Memory B cell (primary cell): Measurements from ENCODE around the gene C16orf74.

Source experiments
- ATAC-seq: fragments of 150-1000 bp; cut with Tn5 transposase; 2 replicates; pipeline ENCODE4 v1.10.0; 2021; ENCODE audit warnings: low read depth, mild to moderate bottlenecking, moderate library complexity
- DNase-seq, 2 donors: peaks; one replicate each; pipeline ENCODE4 v3.0.0; 2022; ENCODE audit warnings: low spot score in 2 of 2
- H3K27ac Mint-ChIP-seq: one replicate; pipeline ENCODE4 v1.8.0; 2022; ENCODE audit warnings: mild to moderate bottlenecking, moderate library complexity, mixed read lengths
- H3K27me3 Mint-ChIP-seq: one replicate; pipeline ENCODE4 v1.8.0; 2022; ENCODE audit warnings: mixed read lengths
- H3K36me3 Mint-ChIP-seq: one replicate; pipeline ENCODE4 v1.8.0; 2022; ENCODE audit warnings: mild to moderate bottlenecking, mixed read lengths
- H3K4me1 Mint-ChIP-seq: one replicate; pipeline ENCODE4 v1.8.0; 2022; ENCODE audit warnings: mixed read lengths
- H3K4me3 Mint-ChIP-seq: one replicate; pipeline ENCODE4 v1.8.0; 2022; ENCODE audit warnings: mild to moderate bottlenecking, moderate library complexity, mixed read lengths
- H3K9me3 Mint-ChIP-seq: one replicate; pipeline ENCODE4 v1.8.0; 2022; ENCODE audit warnings: mixed read lengths

C16orf74 gene

DNA sequence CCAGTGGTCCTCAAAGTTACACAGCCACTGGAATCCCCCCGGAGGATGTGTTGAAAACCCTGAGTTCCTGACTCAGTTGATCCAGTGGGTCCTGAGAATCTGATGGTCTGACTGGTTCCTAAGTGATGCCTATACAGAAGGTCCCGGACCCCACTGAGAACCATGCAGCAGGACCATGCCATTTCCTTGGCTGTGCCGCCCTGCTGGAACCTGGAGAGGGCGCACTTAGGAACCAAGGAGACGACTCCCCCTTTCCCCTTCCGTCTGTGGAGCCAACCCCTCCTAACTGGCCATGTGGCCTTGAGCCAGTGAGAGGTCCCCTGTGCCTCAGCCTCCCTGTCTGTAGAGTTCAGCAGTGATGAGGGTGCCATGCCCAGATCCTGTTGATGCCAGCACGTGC, 22.0 kb downstream of the C16orf74 start:
- Mint-ChIP-seq H3K4me1 (peaks cover 10% of the 10 kb centered on the region), H3K9me3 (no peaks in the 10 kb centered on the region), H3K27me3 (peaks cover 1% of the 10 kb centered on the region), H3K4me3 (no peak overlapping the region), H3K27ac (no peak overlapping the region), H3K36me3 (peaks cover 12% of the 10 kb centered on the region)
- DNase-seq = no peak
- no peak for ATAC-seq

- peaks cover 1% of the 10 kb centered on the region for H3K27me3 Mint-ChIP-seq
- H3K4me1 Mint-ChIP-seq = peaks cover 7% of the 10 kb centered on the region
- H3K4me3 Mint-ChIP-seq = no peak overlapping the region
- DNase-seq (no peak), ATAC-seq (no peak)
- H3K27ac Mint-ChIP-seq = no peak overlapping the region
- H3K36me3 Mint-ChIP-seq = peaks cover 9% of the 10 kb centered on the region
- no peaks in the 10 kb centered on the region for H3K9me3 Mint-ChIP-seq
These were observed 26.0 kb downstream of the C16orf74 start for GRCh38 chr16:85724936-85725335.

GRCh38 chr16:85724126-85724879, 26.6 kb downstream of the C16orf74 start:
- Mint-ChIP-seq H3K9me3 (no peaks in the 10 kb centered on the region), H3K27me3 (no peaks in the 10 kb centered on the region), H3K27ac (no peak overlapping the region), H3K4me3 (no peak overlapping the region), H3K4me1 (peaks cover 3% of the 10 kb centered on the region), H3K36me3 (peaks cover 9% of the 10 kb centered on the region)
- no peak for DNase-seq
- no peak for ATAC-seq

DNA sequence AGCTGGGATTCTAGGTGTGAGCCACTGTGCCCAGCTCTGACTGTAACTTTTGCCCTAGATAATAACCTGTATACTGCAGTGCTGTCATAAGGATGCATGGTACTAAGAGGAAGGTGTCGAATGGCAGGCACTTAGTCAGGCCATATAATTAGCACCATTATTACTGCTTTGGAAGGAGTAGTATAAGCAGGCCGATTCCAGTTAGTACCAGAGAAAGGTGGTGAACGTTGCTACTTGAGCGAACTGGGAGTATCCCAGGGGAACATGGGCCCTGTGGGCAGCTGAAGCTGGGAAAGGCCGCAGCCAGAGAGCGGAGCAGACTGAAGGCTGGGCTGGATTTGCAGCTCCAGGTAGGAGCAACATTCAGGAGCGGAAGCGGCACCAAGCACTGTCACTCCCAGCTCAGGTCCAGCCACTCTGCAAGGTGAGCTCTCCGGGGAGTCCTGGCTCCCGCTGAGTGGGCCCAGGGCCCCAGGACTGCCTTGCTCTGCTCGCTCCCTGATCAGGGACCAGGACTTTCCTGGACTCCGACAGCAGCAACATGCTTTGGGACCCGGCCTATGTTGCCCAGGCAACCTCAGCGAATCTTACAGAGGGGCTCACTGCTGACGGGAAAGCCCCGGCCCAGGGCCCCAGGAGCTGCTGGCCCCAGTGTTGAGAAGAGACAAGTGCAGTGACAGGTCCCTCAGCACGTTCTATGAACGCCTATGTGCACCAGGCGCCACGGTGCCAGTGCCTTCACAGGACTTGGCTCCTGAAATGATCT, 28.6 kb downstream of the C16orf74 start:
- no peak for ATAC-seq
- no peak overlapping the region for H3K27ac Mint-ChIP-seq
- no peaks in the 10 kb centered on the region for H3K27me3 Mint-ChIP-seq

DNA sequence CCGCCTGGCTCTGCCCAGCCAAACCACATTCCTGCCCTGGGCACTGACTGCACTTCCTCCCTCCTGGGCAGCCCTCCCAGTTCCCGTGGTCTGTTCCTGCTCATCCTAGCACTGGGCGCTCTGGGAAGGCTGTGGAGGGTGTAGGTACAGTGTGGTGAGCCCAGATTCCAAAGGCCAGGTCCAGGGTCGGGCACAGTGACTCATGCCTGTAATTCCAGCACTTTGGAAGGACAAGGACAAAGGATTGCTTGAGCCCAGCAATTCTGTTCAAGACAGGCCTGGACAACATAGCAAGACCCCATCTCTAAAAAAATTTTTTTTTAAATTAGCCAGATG, 30.6 kb downstream of the C16orf74 start:
- DNase-seq = no peak
- H3K27me3 Mint-ChIP-seq = no peaks in the 10 kb centered on the region
- no peaks in the 10 kb centered on the region for H3K9me3 Mint-ChIP-seq
- H3K36me3 Mint-ChIP-seq = no peaks in the 10 kb centered on the region
- no peak for ATAC-seq
- H3K27ac Mint-ChIP-seq = no peak overlapping the region
- no peak overlapping the region for H3K4me3 Mint-ChIP-seq
- peaks cover 15% of the 10 kb centered on the region for H3K4me1 Mint-ChIP-seq

More for the DNA sequence above, 28.6 kb downstream of the C16orf74 start:
- no peak overlapping the region for H3K4me3 Mint-ChIP-seq
- no peaks in the 10 kb centered on the region for H3K9me3 Mint-ChIP-seq
- no peak for DNase-seq
- peaks cover 9% of the 10 kb centered on the region for H3K4me1 Mint-ChIP-seq
- H3K36me3 Mint-ChIP-seq = peaks cover 9% of the 10 kb centered on the region

GRCh38 chr16:85719605-85720301, 31.1 kb downstream of the C16orf74 start:
- ATAC-seq (no peak), DNase-seq (no peak)
- Mint-ChIP-seq H3K4me3 (no peak overlapping the region), H3K36me3 (no peaks in the 10 kb centered on the region), H3K27ac (no peak overlapping the region), H3K9me3 (no peaks in the 10 kb centered on the region), H3K4me1 (peaks cover 15% of the 10 kb centered on the region), H3K27me3 (no peaks in the 10 kb centered on the region)

- H3K4me3 Mint-ChIP-seq = no peak overlapping the region
- H3K27ac Mint-ChIP-seq = no peak overlapping the region
- no peaks in the 10 kb centered on the region for H3K27me3 Mint-ChIP-seq
- no peaks in the 10 kb centered on the region for H3K9me3 Mint-ChIP-seq
- DNase-seq (peak; percentile 38 to 43), ATAC-seq (peak; percentile 72)
- H3K4me1 Mint-ChIP-seq = peaks cover 15% of the 10 kb centered on the region
- no peaks in the 10 kb centered on the region for H3K36me3 Mint-ChIP-seq
These were observed 32.2 kb downstream of the C16orf74 start for GRCh38 chr16:85718682-85719081.

DNA sequence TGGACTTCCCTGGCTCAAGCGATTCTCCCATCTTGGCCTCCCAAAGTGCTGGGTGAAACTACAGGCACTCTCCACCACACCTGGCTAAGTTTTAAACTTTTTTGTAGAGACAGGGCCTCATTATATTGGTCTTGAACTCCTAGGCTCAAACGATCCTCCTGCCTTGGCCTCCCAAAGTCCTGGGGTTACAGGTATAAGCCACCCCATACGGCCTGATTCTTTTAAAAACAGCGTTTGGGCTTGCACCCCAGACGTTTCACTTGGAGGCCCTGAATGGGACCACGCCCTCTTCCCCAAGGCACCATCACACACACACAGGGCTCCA, 32.8 kb downstream of the C16orf74 start:
- Mint-ChIP-seq H3K4me1 (peaks cover 15% of the 10 kb centered on the region), H3K27ac (peak overlapping the region; percentile 11)

GRCh38 chr16:85717393-85718152, 33.3 kb downstream of the C16orf74 start:
- H3K4me1 Mint-ChIP-seq = peaks cover 15% of the 10 kb centered on the region
- no peak overlapping the region for H3K4me3 Mint-ChIP-seq
- no peaks in the 10 kb centered on the region for H3K9me3 Mint-ChIP-seq
- ATAC-seq = peak; percentile 55
- H3K27me3 Mint-ChIP-seq = no peaks in the 10 kb centered on the region
- peak overlapping the region; percentile 11 for H3K27ac Mint-ChIP-seq
- DNase-seq = peak; percentile 64 to 65
- peaks cover 2% of the 10 kb centered on the region for H3K36me3 Mint-ChIP-seq

More for the DNA sequence above, 32.8 kb downstream of the C16orf74 start:
- no peak overlapping the region for H3K4me3 Mint-ChIP-seq
- H3K36me3 Mint-ChIP-seq = no peaks in the 10 kb centered on the region
- H3K9me3 Mint-ChIP-seq = no peaks in the 10 kb centered on the region
- ATAC-seq = no peak
- DNase-seq = no peak
- no peaks in the 10 kb centered on the region for H3K27me3 Mint-ChIP-seq

- H3K27ac Mint-ChIP-seq = no peak overlapping the region
- H3K9me3 Mint-ChIP-seq = no peaks in the 10 kb centered on the region
- peaks cover 15% of the 10 kb centered on the region for H3K4me1 Mint-ChIP-seq
- DNase-seq (no peak), ATAC-seq (no peak)
- H3K36me3 Mint-ChIP-seq = peaks cover 8% of the 10 kb centered on the region
- H3K27me3 Mint-ChIP-seq = no peaks in the 10 kb centered on the region
- H3K4me3 Mint-ChIP-seq = no peak overlapping the region
These were observed 34.2 kb downstream of the C16orf74 start for GRCh38 chr16:85716680-85717038.

GRCh38 chr16:85716022-85716679, 34.7 kb downstream of the C16orf74 start:
- Mint-ChIP-seq H3K4me1 (peaks cover 15% of the 10 kb centered on the region), H3K36me3 (peaks cover 8% of the 10 kb centered on the region), H3K27ac (no peak overlapping the region), H3K4me3 (no peak overlapping the region), H3K9me3 (no peaks in the 10 kb centered on the region), H3K27me3 (no peaks in the 10 kb centered on the region)
- no peak for DNase-seq
- ATAC-seq = no peak

DNA sequence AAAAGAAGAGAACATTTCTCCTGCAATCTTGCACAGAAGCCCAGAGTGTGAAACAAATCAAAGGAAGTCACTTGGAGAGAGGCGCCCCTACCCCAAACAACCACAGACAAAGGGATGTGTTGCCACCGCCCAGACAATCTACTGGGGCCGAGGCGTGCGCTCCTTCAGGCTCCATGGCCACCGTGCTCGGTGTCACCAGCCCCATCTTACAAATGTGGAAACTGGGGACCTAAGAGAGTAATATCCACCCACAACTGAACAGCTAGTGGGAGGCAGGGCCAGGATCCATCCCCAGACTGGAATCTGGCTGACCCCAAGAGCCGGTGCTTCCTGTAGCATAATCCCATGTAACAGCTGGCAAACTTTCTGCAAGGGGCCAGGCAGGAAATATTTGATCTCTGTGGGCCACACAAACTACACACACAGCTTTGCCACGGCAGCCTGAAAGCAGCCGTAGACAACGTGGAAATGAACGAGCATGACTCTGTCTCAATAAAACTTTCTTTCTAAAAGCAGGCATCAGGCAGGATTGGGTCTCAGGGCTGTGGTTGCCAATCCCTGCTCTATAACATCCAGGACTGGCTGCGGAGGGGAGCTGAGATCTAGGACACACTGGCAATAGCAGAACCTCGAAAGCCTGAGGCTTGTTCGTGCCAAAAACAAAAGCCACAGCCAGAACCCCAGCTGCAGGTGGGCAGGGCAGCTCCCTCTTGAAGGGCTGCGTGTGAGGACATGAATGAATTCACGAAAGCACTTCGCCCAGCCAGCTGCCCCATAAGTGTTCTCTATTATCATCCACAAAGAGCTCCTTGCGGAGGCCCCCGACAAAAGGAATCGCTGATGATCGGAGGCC, 35.5 kb downstream of the C16orf74 start:
- no peaks in the 10 kb centered on the region for H3K27me3 Mint-ChIP-seq
- H3K36me3 Mint-ChIP-seq = peaks cover 10% of the 10 kb centered on the region
- H3K27ac Mint-ChIP-seq = no peak overlapping the region
- no peak for DNase-seq
- no peak overlapping the region for H3K4me3 Mint-ChIP-seq
- no peak for ATAC-seq
- H3K9me3 Mint-ChIP-seq = no peaks in the 10 kb centered on the region
- peaks cover 15% of the 10 kb centered on the region for H3K4me1 Mint-ChIP-seq

GRCh38 chr16:85712801-85713200, 38.1 kb downstream of the C16orf74 start:
- H3K27ac Mint-ChIP-seq = no peak overlapping the region
- no peaks in the 10 kb centered on the region for H3K27me3 Mint-ChIP-seq
- H3K36me3 Mint-ChIP-seq = peaks cover 10% of the 10 kb centered on the region
- no peak overlapping the region for H3K4me3 Mint-ChIP-seq
- H3K4me1 Mint-ChIP-seq = peaks cover 7% of the 10 kb centered on the region
- no peak for DNase-seq
- no peaks in the 10 kb centered on the region for H3K9me3 Mint-ChIP-seq
- no peak for ATAC-seq
